ENCODE measurements around the gene TIRAP. TPM values are rescaled to one million over a fixed set of nuclear protein-coding genes. Genes with fewer than 3 reads are reported as not detected.

TIRAP gene
- total and polyA plus RNA-seq, 2 of the 8 experiments (the other 6 are each of a cell fraction or from before 2014, with no cell fraction given): 5.3 TPM

DNA sequence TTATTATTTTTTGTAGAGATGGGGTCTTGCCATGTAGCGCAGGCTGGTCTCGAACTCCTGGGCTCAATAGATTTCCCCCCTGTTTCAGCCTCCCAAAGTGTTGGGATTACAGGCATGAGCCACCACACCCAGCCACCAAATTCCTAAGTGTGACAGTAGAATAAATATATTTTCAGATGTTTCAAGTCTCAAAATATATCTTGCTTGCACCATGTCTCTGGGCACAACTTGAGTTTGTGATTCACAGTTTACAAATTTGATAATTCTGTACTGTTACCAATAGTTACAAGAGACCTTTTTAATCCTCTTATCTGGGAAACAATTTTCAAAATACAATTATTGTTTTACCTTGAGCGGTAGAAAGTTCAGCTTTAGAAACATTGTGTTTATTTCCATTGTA is 40.1 kb downstream of the TIRAP start:
- no peak overlapping the region for H3K4me2 ChIP-seq (ENCODE audit: insufficient read depth in 1 of 2, low read depth in 2 of 2, low read length in 2 of 2)
- no peak overlapping the region for H4K8ac ChIP-seq (ENCODE audit: extremely low read depth, insufficient read depth, low read length)
- POLR2A ChIA-PET (ENCODE audit: partially characterized antibody): no interaction called here
- no peak for TF ChIP-seq TAF1 (IDR thresholded peaks at IDR 0.05; ENCODE audit: low read depth, low read length)
- no peak for TF ChIP-seq RFX5 (IDR thresholded peaks at IDR 0.05; ENCODE audit: borderline replicate concordance, low read depth, low read length)
- TF ChIP-seq, protein P1, sequence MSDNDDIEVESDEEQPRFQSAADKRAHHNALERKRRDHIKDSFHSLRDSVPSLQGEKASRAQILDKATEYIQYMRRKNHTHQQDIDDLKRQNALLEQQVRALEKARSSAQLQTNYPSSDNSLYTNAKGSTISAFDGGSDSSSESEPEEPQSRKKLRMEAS (IDR thresholded peaks at IDR 0.05): no peak
- H3K23me2 ChIP-seq (ENCODE audit: low read depth, low read length): no peaks in the 10 kb centered on the region
- H2BK5ac ChIP-seq (ENCODE audit: low read depth, low read length): no peak overlapping the region
- no peak overlapping the region for H3K18ac ChIP-seq (ENCODE audit: extremely low read depth, low read length)
- H3K56ac ChIP-seq (replicated peaks; ENCODE audit: insufficient read length, low read depth, low read length): no peak overlapping the region
- H3K36me3 ChIP-seq (ENCODE audit: control insufficient read depth in 2 of 4, insufficient read depth in 4 of 4, low read length in 3 of 4): no peaks in the 10 kb centered on the region
- H2AFZ ChIP-seq (ENCODE audit: low read length): no peak overlapping the region
- H3K9me3 ChIP-seq (ENCODE audit: insufficient read depth in 2 of 2, low read depth in 1 of 2, low read length in 1 of 2): no peaks in the 10 kb centered on the region
- FAIRE-seq: no peak
- no peak overlapping the region for H4K91ac ChIP-seq (replicated peaks; ENCODE audit: insufficient read length, low read length)
- no peaks in the 10 kb centered on the region for H3K79me2 ChIP-seq (ENCODE audit: control insufficient read depth in 1 of 2, insufficient read depth in 2 of 2, low read length in 2 of 2)
- no peak overlapping the region for H3K4ac ChIP-seq (replicated peaks; ENCODE audit: insufficient read length, low read depth, low read length)
- H4K5ac ChIP-seq (ENCODE audit: insufficient read length, low read depth, low read length): no peak overlapping the region
- no peak overlapping the region for H3K14ac ChIP-seq (ENCODE audit: insufficient read length)
- no peak overlapping the region for H3K27ac ChIP-seq (ENCODE audit: low read depth, low read length)
- peaks cover 0 to 4% of the 10 kb centered on the region in 2 experiments for H4K20me1 ChIP-seq (replicated peaks in 1 of 2; ENCODE audit: control insufficient read depth in 1 of 2, insufficient read depth in 2 of 2, low read length in 2 of 2)
- no peak for DNase-seq (ENCODE audit: low read depth in 1 of 2, low spot score in 2 of 2)
- CTCF ChIA-PET (ENCODE audit: partially characterized antibody): interaction anchor here (0.5 to 1.2 kb wide), 2 partner anchors 13 to 156 kb away, joined by 3 read pairs; no protein-coding TSS in a partner anchor
- H2BK120ac ChIP-seq (replicated peaks; ENCODE audit: low read depth, low read length): no peak overlapping the region
- H2BK20ac ChIP-seq (ENCODE audit: low read length): no peak overlapping the region
- no peak overlapping the region for H3K23ac ChIP-seq (ENCODE audit: insufficient read length)
- no peak overlapping the region for H2AK5ac ChIP-seq (ENCODE audit: low read depth, low read length)
- peaks cover 4% of the 10 kb centered on the region; the same call in 1 of the 2 replicates for H3K79me1 ChIP-seq (ENCODE audit: low read depth, low read length)
- no peak overlapping the region for H3K4me3 ChIP-seq (ENCODE audit: extremely low read depth in 1 of 4, insufficient read depth in 2 of 4, low read depth in 3 of 4, low read length in 4 of 4)
- no peak overlapping the region for H2BK15ac ChIP-seq (ENCODE audit: low read length)
- 100% methylated on average over 3 of the region's 3 CpGs; no CpG with 5 or more reads in 1 of the 2 experiments for WGBS, 2 experiments (ENCODE audit: extremely low coverage in 1 of 2, insufficient coverage in 1 of 2, insufficient read length in 1 of 2, insufficient replicate concordance in 2 of 2, low coverage in 1 of 2, low lambda C conversion rate in 2 of 2, missing lambda C conversion rate in 1 of 2)
- H3K9ac ChIP-seq (replicated peaks in 1 of 4; ENCODE audit: extremely low read depth in 1 of 4, low read depth in 3 of 4, low read length in 3 of 4): no peak overlapping the region
- no peaks in the 10 kb centered on the region for H3K27me3 ChIP-seq (replicated peaks in 1 of 4; ENCODE audit: control insufficient read depth in 3 of 4, extremely low read depth in 1 of 4, insufficient read depth in 3 of 4, low read length in 3 of 4)
- H3K4me1 ChIP-seq (replicated peaks in 1 of 4; ENCODE audit: control insufficient read depth in 3 of 4, insufficient read depth in 4 of 4, low read length in 3 of 4): peaks cover 0 to under 1% (median 0%) of the 10 kb centered on the region in 4 experiments; a peak in 2 of 7 replicates
- H2BK12ac ChIP-seq (ENCODE audit: low read depth, low read length): no peak overlapping the region

All from H1 (cell line).